ENCODE results near the gene PEF1. TPM values are rescaled to one million over a fixed set of nuclear protein-coding genes. Genes with fewer than 3 reads are reported as not detected.

The PEF1 gene
- total RNA-seq, 2 experiments from 2014 or later = 56.1 to 67.7 TPM

GRCh38 chr1:31672986-31673385 is 28.3 kb upstream of the PEF1 start:
- Histone ChIP-seq H3K36me3 (ENCODE audit: insufficient read depth, low read length) (no peaks in the 10 kb centered on the region), H3K9me3 (ENCODE audit: low read length) (no peaks in the 10 kb centered on the region), H3K4me2 (ENCODE audit: low read length) (no peak overlapping the region), H3K79me2 (ENCODE audit: insufficient read depth, low read depth, low read length) (no peaks in the 10 kb centered on the region), H3K4me1 (ENCODE audit: insufficient read depth, low read length, poor library complexity, severe bottlenecking) (no peaks in the 10 kb centered on the region), H3K27ac (ENCODE audit: low read depth, low read length, poor library complexity, severe bottlenecking) (no peak overlapping the region), H3K9me2 (ENCODE audit: insufficient read depth, low read length) (no peaks in the 10 kb centered on the region), H2AFZ (ENCODE audit: low read length) (no peak overlapping the region), H3K4me3 (ENCODE audit: low read depth, low read length, poor library complexity, severe bottlenecking) (no peak overlapping the region), H4K20me1 (ENCODE audit: insufficient read depth, low read length) (no peaks in the 10 kb centered on the region)
- no TSS peak for BruUV-seq (replicated peaks)
- DNase-seq (ENCODE audit: low spot score) = no peak
- intact Hi-C loops (cut with micrococcal nuclease; ENCODE audit: unreplicated experiment) = no loop called here
- POLR2A ChIA-PET = no interaction called here
- no peak for TF ChIP-seq EZH2phosphoT487 (IDR thresholded peaks at IDR 0.05; ENCODE audit: borderline replicate concordance, low read depth, low read length)
- no peak for TF ChIP-seq CTCF (conservative IDR thresholded peaks at IDR 0.05; ENCODE audit: low read length)
- CTCF ChIA-PET (ENCODE audit: unreplicated experiment) = no interaction called here

GRCh38 chr1:31671561-31672201 is 27.0 kb upstream of the PEF1 start:
- H4K20me1 ChIP-seq (ENCODE audit: insufficient read depth, low read length) = no peaks in the 10 kb centered on the region
- no peak for TF ChIP-seq EZH2phosphoT487 (IDR thresholded peaks at IDR 0.05; ENCODE audit: borderline replicate concordance, low read depth, low read length)
- TF ChIP-seq CTCF (conservative IDR thresholded peaks at IDR 0.05; ENCODE audit: low read length) = no peak
- H3K36me3 ChIP-seq (ENCODE audit: insufficient read depth, low read length) = no peaks in the 10 kb centered on the region
- POLR2A ChIA-PET = interaction anchor here (0.6 kb wide), 1 partner anchor 539 kb away, joined by 5 read pairs; no protein-coding TSS in a partner anchor
- DNase-seq (ENCODE audit: low spot score) = no peak
- BruUV-seq (replicated peaks) = no TSS peak
- no peaks in the 10 kb centered on the region for H3K79me2 ChIP-seq (ENCODE audit: insufficient read depth, low read depth, low read length)
- no peak overlapping the region for H3K4me2 ChIP-seq (ENCODE audit: low read length)
- no peak overlapping the region for H3K4me3 ChIP-seq (ENCODE audit: low read depth, low read length, poor library complexity, severe bottlenecking)
- H3K9me3 ChIP-seq (ENCODE audit: low read length) = no peaks in the 10 kb centered on the region
- intact Hi-C loops (cut with micrococcal nuclease; ENCODE audit: unreplicated experiment) = no loop called here
- no peak overlapping the region for H2AFZ ChIP-seq (ENCODE audit: low read length)
- no peaks in the 10 kb centered on the region for H3K4me1 ChIP-seq (ENCODE audit: insufficient read depth, low read length, poor library complexity, severe bottlenecking)
- no peak overlapping the region for H3K27ac ChIP-seq (ENCODE audit: low read depth, low read length, poor library complexity, severe bottlenecking)
- CTCF ChIA-PET (ENCODE audit: unreplicated experiment) = no interaction called here
- no peaks in the 10 kb centered on the region for H3K9me2 ChIP-seq (ENCODE audit: insufficient read depth, low read length)

- intact Hi-C loops (cut with micrococcal nuclease; ENCODE audit: unreplicated experiment) = no loop called here
- no peak overlapping the region for H3K4me2 ChIP-seq (ENCODE audit: low read length)
- no peaks in the 10 kb centered on the region for H3K36me3 ChIP-seq (ENCODE audit: insufficient read depth, low read length)
- TF ChIP-seq EZH2phosphoT487 (IDR thresholded peaks at IDR 0.05; ENCODE audit: borderline replicate concordance, low read depth, low read length) (no peak), CTCF (conservative IDR thresholded peaks at IDR 0.05; ENCODE audit: low read length) (no peak)
- no TSS peak for BruUV-seq (replicated peaks)
- no peaks in the 10 kb centered on the region for H3K9me3 ChIP-seq (ENCODE audit: low read length)
- no peak overlapping the region for H3K27ac ChIP-seq (ENCODE audit: low read depth, low read length, poor library complexity, severe bottlenecking)
- no peaks in the 10 kb centered on the region for H3K4me1 ChIP-seq (ENCODE audit: insufficient read depth, low read length, poor library complexity, severe bottlenecking)
- CTCF ChIA-PET (ENCODE audit: unreplicated experiment) = no interaction called here
- H3K4me3 ChIP-seq (ENCODE audit: low read depth, low read length, poor library complexity, severe bottlenecking) = no peak overlapping the region
- H3K79me2 ChIP-seq (ENCODE audit: insufficient read depth, low read depth, low read length) = no peaks in the 10 kb centered on the region
- H2AFZ ChIP-seq (ENCODE audit: low read length) = no peak overlapping the region
- H4K20me1 ChIP-seq (ENCODE audit: insufficient read depth, low read length) = no peaks in the 10 kb centered on the region
- POLR2A ChIA-PET = interaction anchor here (0.6 kb wide), 1 partner anchor 538 kb away, joined by 5 read pairs; no protein-coding TSS in a partner anchor
- no peak for DNase-seq (ENCODE audit: low spot score)
- no peaks in the 10 kb centered on the region for H3K9me2 ChIP-seq (ENCODE audit: insufficient read depth, low read length)
Observed at GRCh38 chr1:31671147-31671546, 26.5 kb upstream of the PEF1 start.

Measured in OCI-LY7 (cell line).